ENCODE data around the gene CNBP. TPM values are rescaled to one million over a fixed set of nuclear protein-coding genes. Genes with fewer than 3 reads are reported as not detected.

The CNBP gene
- total RNA-seq, 1 experiment from 2014 or later = 331 TPM

GRCh38 chr3:129164500-129164899, 19.2 kb downstream of the CNBP start:
- H3K4me1 Mint-ChIP-seq (ENCODE audit: low read depth, unreplicated experiment) = peaks cover 26% of the 10 kb centered on the region
- H3K27me3 Mint-ChIP-seq (ENCODE audit: unreplicated experiment) = no peaks in the 10 kb centered on the region
- no peak for TF ChIP-seq CTCF (IDR thresholded peaks at IDR 0.05; ENCODE audit: unreplicated experiment)
- no peaks in the 10 kb centered on the region for H3K9me3 Mint-ChIP-seq (ENCODE audit: low read depth, unreplicated experiment)
- intact Hi-C loops (cut with micrococcal nuclease; ENCODE audit: unreplicated experiment) = no loop called here
- CTCF ChIA-PET = interaction anchor here (0.6 kb wide), 2 partner anchors 14 to 16 kb away, joined by 4 to 5 read pairs; no protein-coding TSS in a partner anchor
- H3K27ac Mint-ChIP-seq (ENCODE audit: unreplicated experiment) = peak overlapping the region; percentile 55
- H3K4me3 Mint-ChIP-seq (ENCODE audit: low read depth, unreplicated experiment) = no peak overlapping the region
- H3K36me3 Mint-ChIP-seq (ENCODE audit: insufficient read depth, unreplicated experiment) = peaks cover 100% of the 10 kb centered on the region
- BruUV-seq (replicated peaks) = no TSS peak
- no peak for DNase-seq

GRCh38 chr3:129162729-129163579, 20.7 kb downstream of the CNBP start:
- BruUV-seq (replicated peaks) = no TSS peak
- Mint-ChIP-seq H3K27me3 (ENCODE audit: unreplicated experiment) (no peaks in the 10 kb centered on the region), H3K4me3 (ENCODE audit: low read depth, unreplicated experiment) (peak overlapping the region; percentile 90), H3K36me3 (ENCODE audit: insufficient read depth, unreplicated experiment) (peaks cover 92% of the 10 kb centered on the region), H3K4me1 (ENCODE audit: low read depth, unreplicated experiment) (peaks cover 35% of the 10 kb centered on the region), H3K9me3 (ENCODE audit: low read depth, unreplicated experiment) (no peaks in the 10 kb centered on the region), H3K27ac (ENCODE audit: unreplicated experiment) (peak overlapping the region; percentile 99)
- CTCF ChIA-PET = interaction anchor here (0.5 to 4.1 kb wide), 10 partner anchors 8 to 193 kb away, joined by 3 to 42 read pairs (median 8); partner anchors contain the start of genes CFAP92 and COPG1
- DNase-seq = peak; percentile 30
- TF ChIP-seq CTCF (IDR thresholded peaks at IDR 0.05; ENCODE audit: unreplicated experiment) = peak; percentile 55
- intact Hi-C loops (cut with micrococcal nuclease; ENCODE audit: unreplicated experiment) = loop anchor here (2.0 kb wide), 1 partner anchor 110 kb away; no protein-coding TSS in a partner anchor

- peaks cover 92% of the 10 kb centered on the region for H3K36me3 Mint-ChIP-seq (ENCODE audit: insufficient read depth, unreplicated experiment)
- H3K4me3 Mint-ChIP-seq (ENCODE audit: low read depth, unreplicated experiment) = peak overlapping the region; percentile 90
- peaks cover 35% of the 10 kb centered on the region for H3K4me1 Mint-ChIP-seq (ENCODE audit: low read depth, unreplicated experiment)
- H3K27me3 Mint-ChIP-seq (ENCODE audit: unreplicated experiment) = no peaks in the 10 kb centered on the region
- DNase-seq = peak; percentile 45
- intact Hi-C loops (cut with micrococcal nuclease; ENCODE audit: unreplicated experiment) = loop anchor here (1.0 to 2.0 kb wide), 3 partner anchors 83 to 109 kb away; partner anchors contain the start of gene COPG1
- peak; percentile 7 for TF ChIP-seq CTCF (IDR thresholded peaks at IDR 0.05; ENCODE audit: unreplicated experiment)
- H3K27ac Mint-ChIP-seq (ENCODE audit: unreplicated experiment) = peak overlapping the region; percentile 99
- no peaks in the 10 kb centered on the region for H3K9me3 Mint-ChIP-seq (ENCODE audit: low read depth, unreplicated experiment)
- CTCF ChIA-PET = interaction anchor here (0.5 to 4.1 kb wide), 13 partner anchors 9 to 192 kb away, joined by 3 to 42 read pairs (median 6); partner anchors contain the start of genes CFAP92, COPG1 and RAB43
- TSS peak; percentile 4 for BruUV-seq (replicated peaks)
Measured at GRCh38 chr3:129161860-129162271, 21.8 kb downstream of the CNBP start.

- BruUV-seq (replicated peaks) = TSS peak; percentile 98
- peaks cover 35% of the 10 kb centered on the region for H3K4me1 Mint-ChIP-seq (ENCODE audit: low read depth, unreplicated experiment)
- peak within 1 kb of the TSS; percentile 99 for H3K27ac Mint-ChIP-seq (ENCODE audit: unreplicated experiment)
- peak within 1 kb of the TSS; percentile 90 for H3K4me3 Mint-ChIP-seq (ENCODE audit: low read depth, unreplicated experiment)
- CTCF ChIA-PET = interaction anchor here (0.5 to 4.1 kb wide), 13 partner anchors 18 to 191 kb away, joined by 3 to 42 read pairs (median 6); partner anchors contain the start of genes CFAP92, COPG1 and RAB43
- DNase-seq = peak; percentile 96
- no peaks in the 10 kb centered on the region for H3K9me3 Mint-ChIP-seq (ENCODE audit: low read depth, unreplicated experiment)
- intact Hi-C loops (cut with micrococcal nuclease; ENCODE audit: unreplicated experiment) = loop anchor here (1.0 kb wide), 2 partner anchors 84 to 88 kb away; partner anchors contain the start of gene COPG1
- no peaks in the 10 kb centered on the region for H3K27me3 Mint-ChIP-seq (ENCODE audit: unreplicated experiment)
- H3K36me3 Mint-ChIP-seq (ENCODE audit: insufficient read depth, unreplicated experiment) = peaks cover 92% of the 10 kb centered on the region
- TF ChIP-seq CTCF (IDR thresholded peaks at IDR 0.05; ENCODE audit: unreplicated experiment) = peak; percentile 86
Measured at GRCh38 chr3:129160891-129161859, 22.5 kb downstream of the CNBP start, which contains the start of gene ISY1. ISY1 (minus strand) TSS chr3:129161063; CDS start chr3:129160975, 88 bp downstream.
